Testis (tissue), 3 donors: ENCODE data around the gene BCL11B. TPM values are rescaled to one million over a fixed set of nuclear protein-coding genes. Genes with fewer than 3 reads are reported as not detected.

Source experiments
- DNase-seq: peaks from one replicate; pipeline ENCODE4 v3.0.0-alpha.2; 2019
- H3K27ac ChIP-seq, 2 donors: fragments of 200-600 bp; sonication (generic); one replicate each; pipeline ENCODE4 v1.5.1; 2019
- H3K27me3 ChIP-seq: fragments of 200-600 bp; sonication (generic); one replicate; pipeline ENCODE4 v1.5.1; 2019
- H3K36me3 ChIP-seq: fragments of 200-600 bp; sonication (generic); one replicate; pipeline ENCODE4 v1.5.1; 2017; ENCODE audit warnings: low read depth; ENCODE audit errors: missing control alignments
- H3K4me1 ChIP-seq: fragments of 200-600 bp; sonication (generic); one replicate; pipeline ENCODE4 v1.5.1; 2019
- H3K4me3 ChIP-seq, 2 donors: fragments of 200-600 bp; sonication (generic); one replicate each; pipeline ENCODE4 v1.5.1; 2017 to 2019
- H3K9me3 ChIP-seq: fragments of 200-600 bp; sonication (generic); one replicate; pipeline ENCODE4 v1.5.1; 2017
- POLR2A ChIP-seq: fragments of 450-650 bp; IDR thresholded peaks from one replicate; pipeline ENCODE4 v1.6.1; 2017; ENCODE audit warnings: antibody characterized with exemption, mild to moderate bottlenecking, moderate library complexity
- WGBS, 2 donors: methylation state at CpG; one replicate each; pipeline ENCODE4 v1.1.5; 2018; 5-methylcytosine and 5-hydroxymethylcytosine counted together
- intact Hi-C: fragments of 100-400 bp; cut with DNase I; formaldehyde crosslinking; loops from one replicate; pipeline ENCODE4 v1.15.1; 2023; ENCODE audit warnings: low total_unique reads
- polyA plus RNA-seq: library from polyadenylated mRNA; stranded (reverse); fragments of 350-450 nt; fragmentation: Illumina TruSeq; extraction: RNeasy Lipid Tissue Mini Kit (QIAGEN cat#74804); gene quantifications from one replicate; pipeline ENCODE4 v1.2.3, GENCODE V29; 2014; ENCODE audit warnings: low read depth, low replicate concordance; ENCODE audit not compliant: insufficient read depth
- total RNA-seq, 2 donors: library from RNA; depleted of rRNA; stranded (reverse); fragments of >200 nt; gene quantifications; one replicate each; pipeline ENCODE4 v1.2.3, GENCODE V29; 2016
- TF ChIP-seq, protein P1 (sequence below), 3 experiments: fragments of 450-650 bp in 2 of 3; fragments of 200-600 bp in 1 of 3; sonication (generic) in 1 of 3; IDR thresholded peaks; one replicate each; pipeline ENCODE4 v1.5.1; 2016 to 2019; ENCODE audit warnings: antibody characterized with exemption in 3 of 3, mild to moderate bottlenecking in 2 of 3, moderate library complexity in 1 of 3

Gene BCL11B
- total and polyA plus RNA-seq, 3 donors from 2014 or later = 0.96 to 4.7 (median 4.4) TPM

DNA sequence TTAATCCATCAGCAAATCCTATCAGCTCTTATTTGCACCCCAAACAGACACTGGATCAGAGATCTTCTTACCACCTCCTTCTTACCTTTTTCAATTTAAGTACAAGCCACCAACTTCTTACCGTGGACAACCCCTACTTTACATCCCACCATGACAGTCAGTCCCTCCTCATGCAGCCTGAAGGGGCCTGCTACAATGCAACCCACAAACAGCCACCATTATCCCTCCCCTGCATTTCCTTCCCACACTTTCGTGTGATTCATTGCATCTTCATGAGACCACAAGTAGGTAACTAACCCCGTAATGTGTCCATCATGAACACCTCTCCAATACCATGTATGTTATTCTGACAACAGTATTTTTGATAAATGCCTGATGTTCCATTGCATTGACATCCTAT is 108.6 kb downstream of the BCL11B start:
- WGBS, 2 donors = 87% methylated on average over 3 of the region's 3 CpGs
- DNase-seq = no peak

DNA sequence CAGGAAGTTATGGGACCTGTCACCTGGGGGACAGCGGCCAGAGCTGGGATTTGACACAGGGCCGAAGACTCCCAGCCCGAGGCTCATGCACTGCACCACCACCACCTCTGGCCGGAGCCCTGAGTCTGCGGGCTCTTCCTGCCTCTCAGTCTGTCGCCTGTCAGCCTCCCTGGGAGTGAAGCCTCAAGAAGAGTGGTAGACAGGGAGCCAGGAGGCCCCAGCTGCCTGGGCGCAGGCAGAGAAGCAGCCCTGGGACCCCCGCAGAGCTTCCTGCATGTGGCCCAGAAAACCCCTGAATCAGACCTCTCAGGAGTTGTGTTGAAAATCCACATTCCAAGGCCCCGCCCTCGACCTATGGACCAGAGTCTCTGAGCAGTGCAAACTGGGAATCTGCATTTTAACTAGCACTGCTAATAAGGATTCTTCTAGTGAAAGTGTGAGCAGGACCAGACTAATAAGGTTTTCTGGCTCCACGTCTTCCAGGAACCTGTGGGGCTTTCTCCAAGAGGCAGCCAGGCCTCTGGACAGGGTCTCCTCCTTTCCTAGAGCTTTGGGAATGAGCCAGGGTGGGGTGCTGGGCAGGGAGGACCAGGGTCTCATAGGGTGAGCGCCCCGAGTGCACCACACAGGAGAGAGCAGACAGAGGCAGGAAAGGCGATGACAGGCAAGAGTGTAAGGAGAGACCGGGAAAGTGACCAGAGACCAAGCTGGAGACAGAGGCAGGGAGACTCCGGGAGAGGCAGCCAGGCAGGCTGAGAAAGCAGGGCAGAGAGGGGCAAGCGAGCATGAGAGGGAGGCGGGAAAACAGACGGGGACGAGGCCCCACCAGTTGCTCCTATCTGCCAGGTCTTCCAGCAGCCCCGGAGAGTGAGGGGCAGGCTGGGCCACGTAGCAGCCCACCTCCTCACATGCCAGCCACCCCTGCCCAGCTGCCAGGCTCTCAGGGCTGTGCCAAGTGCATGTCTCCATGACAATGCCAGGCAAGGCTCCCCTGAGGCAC is 112.4 kb downstream of the BCL11B start:
- DNase-seq = no peak
- intact Hi-C loops = no loop called here
- 80% methylated on average over 20 to 22 of the region's 22 CpGs for WGBS, 2 donors
- no peak overlapping the region for H3K27ac ChIP-seq
- no peak for TF ChIP-seq POLR2A
- TF ChIP-seq, protein P1, sequence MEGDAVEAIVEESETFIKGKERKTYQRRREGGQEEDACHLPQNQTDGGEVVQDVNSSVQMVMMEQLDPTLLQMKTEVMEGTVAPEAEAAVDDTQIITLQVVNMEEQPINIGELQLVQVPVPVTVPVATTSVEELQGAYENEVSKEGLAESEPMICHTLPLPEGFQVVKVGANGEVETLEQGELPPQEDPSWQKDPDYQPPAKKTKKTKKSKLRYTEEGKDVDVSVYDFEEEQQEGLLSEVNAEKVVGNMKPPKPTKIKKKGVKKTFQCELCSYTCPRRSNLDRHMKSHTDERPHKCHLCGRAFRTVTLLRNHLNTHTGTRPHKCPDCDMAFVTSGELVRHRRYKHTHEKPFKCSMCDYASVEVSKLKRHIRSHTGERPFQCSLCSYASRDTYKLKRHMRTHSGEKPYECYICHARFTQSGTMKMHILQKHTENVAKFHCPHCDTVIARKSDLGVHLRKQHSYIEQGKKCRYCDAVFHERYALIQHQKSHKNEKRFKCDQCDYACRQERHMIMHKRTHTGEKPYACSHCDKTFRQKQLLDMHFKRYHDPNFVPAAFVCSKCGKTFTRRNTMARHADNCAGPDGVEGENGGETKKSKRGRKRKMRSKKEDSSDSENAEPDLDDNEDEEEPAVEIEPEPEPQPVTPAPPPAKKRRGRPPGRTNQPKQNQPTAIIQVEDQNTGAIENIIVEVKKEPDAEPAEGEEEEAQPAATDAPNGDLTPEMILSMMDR (IDR thresholded peaks at IDR 0.05) = no peak
- no peaks in the 10 kb centered on the region for H3K4me1 ChIP-seq
- H3K36me3 ChIP-seq = no peaks in the 10 kb centered on the region
- H3K9me3 ChIP-seq = no peaks in the 10 kb centered on the region
- H3K27me3 ChIP-seq = no peaks in the 10 kb centered on the region
- no peak overlapping the region for H3K4me3 ChIP-seq

More for the DNA sequence above, 108.6 kb downstream of the BCL11B start:
- Histone ChIP-seq H3K27me3 (no peaks in the 10 kb centered on the region), H3K4me3 (no peak overlapping the region), H3K27ac (no peak overlapping the region), H3K9me3 (no peaks in the 10 kb centered on the region), H3K4me1 (no peaks in the 10 kb centered on the region), H3K36me3 (no peaks in the 10 kb centered on the region)
- no peak for TF ChIP-seq POLR2A
- TF ChIP-seq, protein P1 (IDR thresholded peaks at IDR 0.05) = no peak
- intact Hi-C loops = no loop called here

DNA sequence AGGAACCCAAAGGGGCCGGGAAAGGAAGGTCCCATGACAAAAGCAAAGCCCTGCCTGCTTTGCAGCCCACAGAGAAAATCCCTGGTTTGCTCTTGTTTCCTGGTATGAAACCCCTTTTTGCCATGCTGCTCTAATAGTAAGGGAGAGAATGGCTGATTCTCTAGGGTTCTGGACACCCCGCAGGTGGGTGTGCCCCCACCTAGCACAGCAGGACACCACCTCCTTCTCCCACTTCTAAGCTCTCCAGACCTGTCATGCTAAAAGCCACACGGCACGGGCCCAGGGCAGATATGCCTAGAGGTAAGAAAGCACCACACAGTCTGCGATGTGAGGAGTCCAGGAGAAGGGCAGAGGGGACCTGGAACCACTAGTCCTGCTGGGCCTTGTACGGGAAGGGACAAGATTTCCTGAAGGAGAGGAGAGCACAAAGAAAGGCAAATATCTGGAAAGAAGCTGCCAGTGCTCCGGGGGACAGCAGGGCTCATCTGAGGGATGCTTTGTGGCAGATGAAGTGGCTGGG is 113.3 kb downstream of the BCL11B start:
- H3K27me3 ChIP-seq = no peaks in the 10 kb centered on the region
- no peak for DNase-seq
- intact Hi-C loops = no loop called here
- H3K4me3 ChIP-seq = no peak overlapping the region
- H3K4me1 ChIP-seq = no peaks in the 10 kb centered on the region
- TF ChIP-seq, protein P1 (IDR thresholded peaks at IDR 0.05) = no peak
- no peak for TF ChIP-seq POLR2A
- H3K27ac ChIP-seq = no peak overlapping the region
- H3K36me3 ChIP-seq = no peaks in the 10 kb centered on the region
- WGBS, 2 donors = 79 to 84% methylated on average over 7 of the region's 7 CpGs
- H3K9me3 ChIP-seq = no peaks in the 10 kb centered on the region

DNA sequence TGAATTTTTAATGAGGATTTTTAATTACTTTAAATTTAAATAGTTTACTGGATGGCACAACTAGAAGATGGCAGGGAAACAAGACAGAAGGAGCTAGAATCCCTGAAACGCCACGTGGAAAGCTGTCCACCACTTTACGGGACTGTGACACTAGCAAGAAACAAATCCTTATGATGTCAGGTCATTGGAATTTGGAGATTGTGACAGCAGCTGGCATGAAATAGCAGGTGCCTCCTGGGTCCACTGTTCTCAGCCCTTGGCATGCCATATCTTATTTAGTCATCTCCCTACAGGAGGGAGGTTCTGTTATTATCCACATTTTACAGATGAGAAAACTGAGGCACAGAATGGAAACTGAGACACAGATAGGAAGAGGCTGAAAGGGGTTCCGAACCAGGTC is 113.8 kb downstream of the BCL11B start:
- 86 to 92% methylated on average over 4 of the region's 4 CpGs for WGBS, 2 donors
- H3K9me3 ChIP-seq = no peaks in the 10 kb centered on the region
- no peak overlapping the region for H3K27ac ChIP-seq
- H3K27me3 ChIP-seq = no peaks in the 10 kb centered on the region
- no peaks in the 10 kb centered on the region for H3K4me1 ChIP-seq
- H3K4me3 ChIP-seq = no peak overlapping the region
- no peak for DNase-seq
- H3K36me3 ChIP-seq = no peaks in the 10 kb centered on the region
- intact Hi-C loops = no loop called here
- TF ChIP-seq, protein P1 (IDR thresholded peaks at IDR 0.05) = no peak
- no peak for TF ChIP-seq POLR2A
